Testis (tissue), 2 donors: ENCODE measurements around the gene CDC42BPB.

ENCODE experiments used
- POLR2A ChIP-seq: fragments of 450-650 bp; IDR thresholded peaks from one replicate; pipeline ENCODE4 v1.6.1; 2017; ENCODE audit warnings: antibody characterized with exemption, mild to moderate bottlenecking, moderate library complexity
- TF ChIP-seq, protein P1 (sequence below), 3 experiments: fragments of 450-650 bp in 2 of 3; fragments of 200-600 bp in 1 of 3; sonication (generic) in 1 of 3; IDR thresholded peaks; one replicate each; pipeline ENCODE4 v1.5.1; 2016 to 2019; ENCODE audit warnings: antibody characterized with exemption in 3 of 3, mild to moderate bottlenecking in 2 of 3, moderate library complexity in 1 of 3

GRCh38 chr14:102915292-102916110 lies 141.8 kb downstream of the CDC42BPB start:
- TF ChIP-seq, protein P1, sequence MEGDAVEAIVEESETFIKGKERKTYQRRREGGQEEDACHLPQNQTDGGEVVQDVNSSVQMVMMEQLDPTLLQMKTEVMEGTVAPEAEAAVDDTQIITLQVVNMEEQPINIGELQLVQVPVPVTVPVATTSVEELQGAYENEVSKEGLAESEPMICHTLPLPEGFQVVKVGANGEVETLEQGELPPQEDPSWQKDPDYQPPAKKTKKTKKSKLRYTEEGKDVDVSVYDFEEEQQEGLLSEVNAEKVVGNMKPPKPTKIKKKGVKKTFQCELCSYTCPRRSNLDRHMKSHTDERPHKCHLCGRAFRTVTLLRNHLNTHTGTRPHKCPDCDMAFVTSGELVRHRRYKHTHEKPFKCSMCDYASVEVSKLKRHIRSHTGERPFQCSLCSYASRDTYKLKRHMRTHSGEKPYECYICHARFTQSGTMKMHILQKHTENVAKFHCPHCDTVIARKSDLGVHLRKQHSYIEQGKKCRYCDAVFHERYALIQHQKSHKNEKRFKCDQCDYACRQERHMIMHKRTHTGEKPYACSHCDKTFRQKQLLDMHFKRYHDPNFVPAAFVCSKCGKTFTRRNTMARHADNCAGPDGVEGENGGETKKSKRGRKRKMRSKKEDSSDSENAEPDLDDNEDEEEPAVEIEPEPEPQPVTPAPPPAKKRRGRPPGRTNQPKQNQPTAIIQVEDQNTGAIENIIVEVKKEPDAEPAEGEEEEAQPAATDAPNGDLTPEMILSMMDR (IDR thresholded peaks at IDR 0.05): no peak
- no peak for TF ChIP-seq POLR2A
